Measurements from ENCODE around the gene VAT1L.

- TF ChIP-seq CTCF (IDR thresholded peaks at IDR 0.05): no peak
- TF ChIP-seq POLR2A (IDR thresholded peaks at IDR 0.05): no peak
Measured at GRCh38 chr16:77775911-77776909, 12.2 kb upstream of the VAT1L start.

Measured in Peyer's patch (tissue), 4 donors.